HepG2 (cell line): ENCODE data around the gene ANKRD11. TPM values are rescaled to one million over a fixed set of nuclear protein-coding genes. Genes with fewer than 3 reads are reported as not detected.

ENCODE experiments used
- ATAC-seq: fragments of 200-7000 bp; cut with Tn5 transposase; 3 replicates; pipeline ENCODE4 v1.9.1; 2020; ENCODE audit warnings: mild to moderate bottlenecking, moderate library complexity
- BruUV-seq: library from RNA; stranded (reverse); fragments of 400-500 nt; replicated peaks from 2 replicates; lab custom pipeline; 2021; lab: Mats Ljungman, UMichigan
- CTCF ChIA-PET: fragments of 300-600 bp; formaldehyde crosslinking; extraction: SDS; loops from one replicate; lab custom pipeline; 2021; ENCODE audit warnings: low total read pairs, inconsistent platforms, low intra/inter-chr PET ratio; lab: Yijun Ruan, JAX
- POLR2A ChIA-PET: fragments of 350-600 bp; sonication (Branson Sonifier 250); formaldehyde crosslinking; loops from one replicate; lab custom pipeline; 2020; ENCODE audit warnings: antibody characterized with exemption, inconsistent platforms; lab: Yijun Ruan, JAX
- DNase-seq: peaks from one replicate; pipeline ENCODE4 v3.0.0-alpha.2; 2015; ENCODE audit warnings: low spot score
- FAIRE-seq: peaks from 3 replicates; lab custom pipeline; 2011; peaks lifted over from hg19 to GRCh38; lab: Jason Lieb, UNC
- H2AFZ ChIP-seq: one replicate; pipeline ENCODE4 v1.6.1; 2011; ENCODE audit warnings: low read length, inconsistent platforms
- H3K27ac ChIP-seq: fragments of 300-600 bp; 3 replicates; pipeline ENCODE4 v1.8.0; 2011; ENCODE audit warnings: mixed run types, mild to moderate bottlenecking, mixed read lengths, low read length, inconsistent platforms; ENCODE audit not compliant: insufficient read depth; ENCODE audit errors: extremely low read length
- H3K27me3 ChIP-seq, 2 experiments: fragments of 200-600 bp in 1 of 2; 2 replicates in 1 of 2; 3 replicates in 1 of 2; pipeline versions ENCODE4 v1.6.0 to v1.8.0; 2011; ENCODE audit warnings: low read length in 2 of 2, mild to moderate bottlenecking in 2 of 2, moderate library complexity in 2 of 2, inconsistent platforms in 1 of 2; ENCODE audit not compliant: insufficient read depth in 2 of 2, control insufficient read depth in 1 of 2
- H3K36me3 ChIP-seq, 2 experiments: fragments of 200-600 bp in 1 of 2; replicated peaks in 1 of 2; 2 replicates in 1 of 2; 3 replicates in 1 of 2; pipeline versions ENCODE4 v1.5.1 to v1.8.0; 2011; ENCODE audit warnings: low read length in 2 of 2, inconsistent platforms in 1 of 2; ENCODE audit not compliant: insufficient read depth in 2 of 2, control insufficient read depth in 1 of 2
- H3K4me1 ChIP-seq: 2 replicates; pipeline ENCODE4 v1.5.1; 2012; ENCODE audit warnings: low read length, inconsistent platforms; ENCODE audit not compliant: insufficient read depth
- H3K4me2 ChIP-seq: 2 replicates; pipeline ENCODE4 v1.6.0; 2011; ENCODE audit warnings: low read depth, low read length, inconsistent platforms
- H3K4me3 ChIP-seq, 3 experiments: fragments of 200-600 bp in 1 of 3; sonication (generic), shearing (Covaris generic) in 1 of 3; replicated peaks in 1 of 3; 2 replicates each; pipeline ENCODE4 v1.5.1; 2011 to 2016; ENCODE audit warnings: low read length in 3 of 3, inconsistent platforms in 2 of 3, low read depth in 2 of 3, mild to moderate bottlenecking in 2 of 3, control low read depth in 1 of 3, mixed read lengths in 1 of 3; ENCODE audit not compliant: insufficient read depth in 1 of 3
- H3K79me2 ChIP-seq: one replicate; pipeline ENCODE4 v1.6.1; 2011; ENCODE audit warnings: low read length, inconsistent platforms; ENCODE audit not compliant: insufficient read depth
- H3K9ac ChIP-seq: 2 replicates; pipeline ENCODE4 v1.6.0; 2011; ENCODE audit warnings: mild to moderate bottlenecking, low read depth, low read length, inconsistent platforms; ENCODE audit not compliant: insufficient read depth
- H3K9me3 ChIP-seq: 2 replicates; pipeline ENCODE4 v1.5.1; 2012; ENCODE audit warnings: mild to moderate bottlenecking, low read length
- H4K20me1 ChIP-seq: 2 replicates; pipeline ENCODE4 v1.6.0; 2011; ENCODE audit warnings: inconsistent platforms, mild to moderate bottlenecking, low read length, moderate library complexity; ENCODE audit not compliant: insufficient read depth
- AGO2 ChIP-seq: fragments of 200-400 bp; formaldehyde crosslinking; optimal IDR thresholded peaks from 2 replicates; pipeline ENCODE3; 2017; ENCODE audit warnings: mild to moderate bottlenecking, low read depth, low read length, moderate library complexity
- CHD4 ChIP-seq: fragments of 200-600 bp; sonication (generic); IDR thresholded peaks from 2 replicates; pipeline ENCODE4 v1.7.0; 2017; ENCODE audit warnings: mild to moderate bottlenecking, low read length, borderline replicate concordance
- HNRNPLL ChIP-seq: fragments of 200-400 bp; formaldehyde crosslinking; IDR thresholded peaks from 2 replicates; pipeline ENCODE4 v1.6.1; 2017; ENCODE audit warnings: mild to moderate bottlenecking, low read depth, low read length; ENCODE audit not compliant: poor library complexity, severe bottlenecking
- RBM22 ChIP-seq: fragments of 200-400 bp; formaldehyde crosslinking; optimal IDR thresholded peaks from 2 replicates; pipeline ENCODE3; 2017; ENCODE audit warnings: mild to moderate bottlenecking, low read length, moderate library complexity
- ZBTB7A ChIP-seq: sonication (generic); formaldehyde crosslinking; IDR thresholded peaks from 2 replicates; pipeline ENCODE4 v1.8.0; 2022; ENCODE audit warnings: mild to moderate bottlenecking, missing genetic modification reagents
- ZNF616 ChIP-seq: sonication (generic); formaldehyde crosslinking; IDR thresholded peaks from 2 replicates; pipeline ENCODE4 v1.5.0; 2020; ENCODE audit warnings: low read depth, mild to moderate bottlenecking, missing genetic modification reagents
- WGBS: methylation state at CpG from one replicate; pipeline ENCODE4 v1.1.6; 2017; ENCODE audit warnings: low lambda C conversion rate; 5-methylcytosine and 5-hydroxymethylcytosine counted together
- in situ Hi-C: cut with HindIII; loops from 2 replicates; pipeline ENCODE4 v1.10.0; 2017; ENCODE audit warnings: low pct_unique_long_range_greater_than_20kb; ENCODE audit not compliant: extremely low pct_ligation_motif_present
- intact Hi-C: fragments of 100-400 bp; cut with micrococcal nuclease; formaldehyde crosslinking; loops from one replicate; pipeline ENCODE4 v1.10.0; 2022; ENCODE audit not compliant: unreplicated experiment
- polyA plus RNA-seq, 8 experiments: library from polyadenylated mRNA; depleted of rRNA in 3 of 8; stranded (reverse) in 7 of 8; unstranded in 1 of 8; fragments of >200 nt; fragmentation: Illumina TruSeq in 4 of 8; extraction: Trizol in 4 of 8; gene quantifications; 2 replicates each; pipeline versions ENCODE4 v1.2.1 to v1.2.3, GENCODE V29; 2011 to 2016; ENCODE audit warnings: low read depth in 4 of 8, missing spikeins in 1 of 8, mixed read lengths in 1 of 8; ENCODE audit not compliant: insufficient read depth in 1 of 8
- total RNA-seq, 5 experiments: library from RNA; depleted of rRNA; stranded (reverse); fragments of >200 nt; fragmentation: Illumina TruSeq; extraction: Trizol; gene quantifications; 2 replicates each; pipeline ENCODE4 v1.2.3, GENCODE V29; 2016; ENCODE audit warnings: low read depth in 1 of 5
- TF ChIP-seq, protein P1 (sequence below): sonication (generic); formaldehyde crosslinking; IDR thresholded peaks from 2 replicates; pipeline ENCODE4 v1.4.0; 2020; ENCODE audit warnings: mild to moderate bottlenecking, missing genetic modification reagents
- TF ChIP-seq, protein P2 (sequence below): sonication (generic); formaldehyde crosslinking; IDR thresholded peaks from 2 replicates; pipeline ENCODE4 v1.5.0; 2020; ENCODE audit warnings: mild to moderate bottlenecking, missing genetic modification reagents, borderline replicate concordance

The ANKRD11 gene
- total and polyA plus RNA-seq, 2 of the 13 experiments (the other 11 are each of a cell fraction or from before 2014, with no cell fraction given): 21.4 to 38.4 TPM

DNA sequence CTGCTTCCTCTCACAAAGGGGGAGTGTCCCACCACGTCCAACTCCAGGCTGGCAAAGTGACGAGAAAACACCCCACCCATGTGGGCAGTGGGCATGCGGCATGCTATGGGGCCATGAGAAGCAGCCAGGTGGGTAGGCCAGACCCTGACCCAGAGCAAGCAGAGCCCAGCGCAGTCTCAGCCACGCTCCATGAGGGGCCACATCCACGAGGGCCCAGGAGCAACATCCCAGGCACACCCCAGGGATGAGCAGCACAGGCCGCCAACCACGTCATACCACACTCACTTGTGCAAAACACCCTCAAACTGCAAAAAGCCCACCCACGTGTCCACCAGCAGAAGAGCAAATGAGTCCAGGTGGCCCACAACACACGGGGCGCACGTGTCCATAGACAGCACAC is 155.9 kb downstream of the ANKRD11 start:
- no peak for FAIRE-seq
- TF ChIP-seq, protein P1, sequence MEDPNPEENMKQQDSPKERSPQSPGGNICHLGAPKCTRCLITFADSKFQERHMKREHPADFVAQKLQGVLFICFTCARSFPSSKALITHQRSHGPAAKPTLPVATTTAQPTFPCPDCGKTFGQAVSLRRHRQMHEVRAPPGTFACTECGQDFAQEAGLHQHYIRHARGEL (CRISPR knock-in tag): no peak
- TF ChIP-seq, protein P2, sequence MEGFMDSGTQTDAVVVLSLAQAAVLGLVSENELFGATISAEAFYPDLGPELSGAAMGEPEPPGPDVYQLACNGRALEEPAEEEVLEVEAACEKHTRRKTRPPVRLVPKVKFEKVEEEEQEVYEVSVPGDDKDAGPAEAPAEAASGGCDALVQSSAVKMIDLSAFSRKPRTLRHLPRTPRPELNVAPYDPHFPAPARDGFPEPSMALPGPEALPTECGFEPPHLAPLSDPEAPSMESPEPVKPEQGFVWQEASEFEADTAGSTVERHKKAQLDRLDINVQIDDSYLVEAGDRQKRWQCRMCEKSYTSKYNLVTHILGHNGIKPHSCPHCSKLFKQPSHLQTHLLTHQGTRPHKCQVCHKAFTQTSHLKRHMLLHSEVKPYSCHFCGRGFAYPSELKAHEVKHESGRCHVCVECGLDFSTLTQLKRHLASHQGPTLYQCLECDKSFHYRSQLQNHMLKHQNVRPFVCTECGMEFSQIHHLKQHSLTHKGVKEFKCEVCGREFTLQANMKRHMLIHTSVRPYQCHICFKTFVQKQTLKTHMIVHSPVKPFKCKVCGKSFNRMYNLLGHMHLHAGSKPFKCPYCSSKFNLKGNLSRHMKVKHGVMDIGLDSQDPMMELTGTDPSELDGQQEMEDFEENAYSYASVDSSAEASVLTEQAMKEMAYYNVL (CRISPR knock-in tag): 0 out of 2 replicates have a peak, but pooled peaks have one; percentile 21
- 0 out of 2 replicates have a peak, but pooled peaks have one; percentile 18 for TF ChIP-seq ZBTB7A (CRISPR knock-in tag)
- peak; percentile 77 for TF ChIP-seq AGO2
- TF ChIP-seq ZNF616 (CRISPR knock-in tag): 0 out of 2 replicates have a peak, but pooled peaks have one; percentile 24
- no peak for TF ChIP-seq CHD4
- TF ChIP-seq HNRNPLL: peak; percentile 5
- peak; percentile 37 for TF ChIP-seq RBM22
- TF ChIP-seq, all 625 proteins: peak for 6
- no peaks in the 10 kb centered on the region; a peak in 2 of 5 replicates for H3K36me3 ChIP-seq
- no peak overlapping the region for H3K4me3 ChIP-seq
- no peak overlapping the region for H3K9ac ChIP-seq
- ChIA-PET POLR2A (no interaction called here), CTCF (no interaction called here)
- H3K4me1 ChIP-seq: peaks cover 84% of the 10 kb centered on the region
- in situ Hi-C loops (no loop called here), intact Hi-C loops (loop anchor here (5.0 to 10.0 kb wide), 2 partner anchors 80 to 173 kb away; partner anchors contain the start of gene SPG7)
- no peak overlapping the region for H3K4me2 ChIP-seq
- peak overlapping the region; percentile 32 for H3K27ac ChIP-seq
- no peaks in the 10 kb centered on the region for H3K9me3 ChIP-seq
- H2AFZ ChIP-seq: no peak overlapping the region
- 97% methylated on average over 12 of the region's 12 CpGs for whole genome bisulfite sequencing
- H3K27me3 ChIP-seq: no peaks in the 10 kb centered on the region
- DNase-seq (no peak), ATAC-seq (no peak)
- peaks cover 68% of the 10 kb centered on the region for H4K20me1 ChIP-seq
- no TSS peak for BruUV-seq
- peaks cover 95% of the 10 kb centered on the region for H3K79me2 ChIP-seq
